K562 (cell line): ENCODE results near the gene PREB. TPM values are rescaled to one million over a fixed set of nuclear protein-coding genes. Genes with fewer than 3 reads are reported as not detected.

Source experiments
- ATAC-seq: fragments of 200-7000 bp; cut with Tn5 transposase; 3 replicates; pipeline ENCODE4 v1.9.1; 2020; ENCODE audit warnings: moderate library complexity
- BruUV-seq: library from RNA; stranded (reverse); fragments of 400-500 nt; replicated peaks from 2 replicates; lab custom pipeline; 2021; lab: Mats Ljungman, UMichigan
- CTCF ChIA-PET: fragments of 300-600 bp; formaldehyde crosslinking; extraction: SDS; loops from one replicate; lab custom pipeline; 2021; ENCODE audit warnings: low intra/inter-chr PET ratio; lab: Yijun Ruan, JAX
- POLR2A ChIA-PET: fragments of 300-600, 350-650 bp; sonication (Branson Sonifier 250); formaldehyde crosslinking; extraction: SDS; loops from one replicate; lab custom pipeline; 2021; ENCODE audit warnings: antibody characterized with exemption, inconsistent platforms; lab: Yijun Ruan, JAX
- DNase-seq, 4 experiments: peaks; one replicate each; pipeline versions ENCODE4 v3.0.0 to v3.0.0-alpha.2; 2011 to 2018; ENCODE audit warnings: low spot score in 3 of 4, mixed read lengths in 3 of 4; ENCODE audit errors: extremely low read depth in 1 of 4
- FAIRE-seq: peaks from 2 replicates; lab custom pipeline; 2011; peaks lifted over from hg19 to GRCh38; lab: Jason Lieb, UNC
- H2AFZ ChIP-seq: 2 replicates; pipeline ENCODE4 v1.6.0; 2011; ENCODE audit warnings: low read depth, low read length, control low read depth, inconsistent platforms
- H3K27ac ChIP-seq: fragments of 200-600 bp; 3 replicates; pipeline ENCODE4 v1.8.0; 2011; ENCODE audit warnings: low read depth, mild to moderate bottlenecking, control low read depth, inconsistent platforms, low read length, moderate library complexity, mixed read lengths; ENCODE audit errors: extremely low read depth
- H3K27me3 ChIP-seq, 2 experiments: fragments of 300-600 bp in 1 of 2; 2 replicates in 1 of 2; 3 replicates in 1 of 2; pipeline versions ENCODE4 v1.6.0 to v1.8.0; 2011; ENCODE audit warnings: inconsistent platforms in 2 of 2, low read length in 2 of 2, mild to moderate bottlenecking in 1 of 2, mixed read lengths in 1 of 2, moderate library complexity in 1 of 2; ENCODE audit not compliant: control insufficient read depth in 2 of 2, insufficient read depth in 2 of 2
- H3K36me3 ChIP-seq: fragments of 300-600 bp; 3 replicates; pipeline ENCODE4 v1.8.0; 2011; ENCODE audit warnings: mild to moderate bottlenecking, low read length, inconsistent platforms; ENCODE audit not compliant: control insufficient read depth, insufficient read depth
- H3K4me1 ChIP-seq, 2 experiments: fragments of 200-600 bp in 1 of 2; replicated peaks in 1 of 2; 2 replicates in 1 of 2; 3 replicates in 1 of 2; pipeline versions ENCODE4 v1.5.1 to v1.8.0; 2011; ENCODE audit warnings: inconsistent platforms in 2 of 2, low read length in 2 of 2, mild to moderate bottlenecking in 1 of 2, mixed read lengths in 1 of 2, moderate library complexity in 1 of 2; ENCODE audit not compliant: control insufficient read depth in 2 of 2, insufficient read depth in 2 of 2
- H3K4me2 ChIP-seq: 2 replicates; pipeline ENCODE4 v1.6.1; 2011; ENCODE audit warnings: low read length, control low read depth, inconsistent platforms, mixed read lengths; ENCODE audit not compliant: insufficient read depth
- H3K4me3 ChIP-seq: fragments of 200-600 bp; sonication (generic), shearing (Covaris generic); 2 replicates; pipeline ENCODE4 v1.5.1; 2016; ENCODE audit warnings: control low read depth, inconsistent platforms
- H3K79me2 ChIP-seq: fragments of 200-600 bp; 3 replicates; pipeline ENCODE4 v1.8.0; 2011; ENCODE audit warnings: low read length, inconsistent platforms; ENCODE audit not compliant: control insufficient read depth, insufficient read depth
- H3K9ac ChIP-seq, 2 experiments: 2 replicates each; pipeline versions ENCODE4 v1.6.0 to v1.6.1; 2011; ENCODE audit warnings: low read depth in 2 of 2, low read length in 2 of 2, control low read depth in 1 of 2, inconsistent platforms in 1 of 2, mild to moderate bottlenecking in 1 of 2, mixed read lengths in 1 of 2; ENCODE audit not compliant: insufficient read depth in 1 of 2
- H3K9me1 ChIP-seq: one replicate; pipeline ENCODE4 v1.6.0; 2011; ENCODE audit warnings: inconsistent platforms, mild to moderate bottlenecking, low read length, moderate library complexity; ENCODE audit not compliant: control insufficient read depth, insufficient read depth
- H3K9me3 ChIP-seq: replicated peaks from 2 replicates; pipeline ENCODE4 v1.5.1; 2011; ENCODE audit warnings: low read depth, low read length, inconsistent platforms; ENCODE audit not compliant: control insufficient read depth, insufficient read depth
- H4K20me1 ChIP-seq: replicated peaks from 2 replicates; pipeline ENCODE4 v1.6.1; 2011; ENCODE audit warnings: low read length, inconsistent platforms, mixed read lengths; ENCODE audit not compliant: control insufficient read depth, insufficient read depth
- CREM ChIP-seq: IDR thresholded peaks from 2 replicates; pipeline ENCODE4 v1.6.1; 2014; ENCODE audit warnings: antibody characterized with exemption, low read depth
- HNRNPL ChIP-seq: fragments of 200-400 bp; formaldehyde crosslinking; IDR thresholded peaks from 2 replicates; pipeline ENCODE4 v1.6.1; 2017; ENCODE audit warnings: low read depth, mild to moderate bottlenecking, low read length
- JUND ChIP-seq, 2 experiments: IDR thresholded peaks; 2 replicates in 1 of 2; 3 replicates in 1 of 2; pipeline ENCODE4 v1.6.1; 2011; ENCODE audit warnings: borderline replicate concordance in 2 of 2, low read depth in 2 of 2, low read length in 2 of 2, improper control_type of control experiment in 1 of 2, missing biosample characterization in 1 of 2, missing genetic modification characterization in 1 of 2, missing genetic modification reagents in 1 of 2
- MTA3 ChIP-seq: fragments of 450-650 bp; formaldehyde crosslinking; IDR thresholded peaks from 2 replicates; pipeline ENCODE4 v1.6.1; 2017; ENCODE audit warnings: mild to moderate bottlenecking, borderline replicate concordance
- OTX1 ChIP-seq: fragments of 450-650 bp; formaldehyde crosslinking; IDR thresholded peaks from 2 replicates; pipeline ENCODE4 v1.4.0; 2022; ENCODE audit warnings: mild to moderate bottlenecking
- PCBP1 ChIP-seq: fragments of 200-400 bp; formaldehyde crosslinking; IDR thresholded peaks from 2 replicates; pipeline ENCODE4 v1.6.1; 2018; ENCODE audit warnings: mild to moderate bottlenecking, low read depth, low read length; ENCODE audit not compliant: poor library complexity, severe bottlenecking
- RBFOX2 ChIP-seq: fragments of 200-400 bp; formaldehyde crosslinking; IDR thresholded peaks from 2 replicates; pipeline ENCODE4 v1.6.1; 2017; ENCODE audit warnings: low read depth, mild to moderate bottlenecking, low read length, moderate library complexity
- RCOR1 ChIP-seq, 2 experiments: IDR thresholded peaks; 2 replicates each; pipeline ENCODE4 v1.6.1; 2012; ENCODE audit warnings: low read depth in 2 of 2, low read length in 2 of 2, borderline replicate concordance in 1 of 2, improper control_type of control experiment in 1 of 2
- SAFB2 ChIP-seq: fragments of 200-400 bp; formaldehyde crosslinking; IDR thresholded peaks from 2 replicates; pipeline ENCODE4 v1.6.1; 2018; ENCODE audit warnings: borderline replicate concordance, low read length, low read depth, moderate library complexity; ENCODE audit not compliant: severe bottlenecking
- STAG1 ChIP-seq: sonication (generic); formaldehyde crosslinking; IDR thresholded peaks from 2 replicates; pipeline ENCODE4 v1.5.0; 2020; ENCODE audit warnings: missing genetic modification reagents, borderline replicate concordance
- TEAD1 ChIP-seq, 2 experiments: fragments of 450-650 bp in 1 of 2; sonication (generic) in 1 of 2; formaldehyde crosslinking; IDR thresholded peaks; 2 replicates each; pipeline versions ENCODE4 v1.4.0 to v1.8.0; 2020 to 2022; ENCODE audit warnings: mild to moderate bottlenecking in 2 of 2, missing genetic modification reagents in 1 of 2
- YY1 ChIP-seq, 3 experiments: IDR thresholded peaks; 2 replicates each; pipeline ENCODE4 v1.6.1; 2011; ENCODE audit warnings: low read length in 2 of 3, mild to moderate bottlenecking in 2 of 3, moderate library complexity in 2 of 3, borderline replicate concordance in 1 of 3, control low read depth in 1 of 3, low read depth in 1 of 3; ENCODE audit not compliant: insufficient read depth in 3 of 3, insufficient replicate concordance in 2 of 3, control insufficient read depth in 1 of 3, insufficient read length in 1 of 3; ENCODE audit errors: extremely low read depth in 1 of 3
- ZNF121 ChIP-seq: sonication (generic); formaldehyde crosslinking; conservative IDR thresholded peaks from 2 replicates; pipeline ENCODE4 v1.8.0; 2022; ENCODE audit warnings: missing genetic modification reagents
- ZNF785 ChIP-seq: fragments of 250-450 bp; sonication (Bioruptor Pico); IDR thresholded peaks from 2 replicates; pipeline ENCODE4 v1.4.0; 2020; ENCODE audit warnings: mild to moderate bottlenecking
- WGBS: fragments of 100-300 bp; shearing (Covaris generic); methylation state at CpG from one replicate; pipeline ENCODE4 v1.1.6; 2016; ENCODE audit warnings: low coverage, mixed read lengths; ENCODE audit not compliant: insufficient coverage; ENCODE audit errors: missing lambda C conversion rate; 5-methylcytosine and 5-hydroxymethylcytosine counted together
- in situ Hi-C: fragments of 300-500 bp; cut with MboI; formaldehyde crosslinking; loops from 4 replicates; pipeline ENCODE4 v1.15.0; 2018; ENCODE audit warnings: inconsistent platforms, mixed read lengths
- intact Hi-C: fragments of 100-400 bp; cut with micrococcal nuclease; formaldehyde crosslinking; loops from 2 replicates; pipeline ENCODE4 v1.14.2; 2022
- polyA plus RNA-seq, 8 experiments: library from polyadenylated mRNA; depleted of rRNA in 4 of 8; stranded (reverse) in 5 of 8; unstranded in 3 of 8; fragments of >200 nt; fragmentation: Nextera tagmentation in 2 of 8; fragmentation: Illumina TruSeq in 1 of 8; extraction: Ambion mirVana in 2 of 8; extraction: Trizol in 1 of 8; gene quantifications; 2 replicates each; pipeline versions ENCODE4 v1.2.1 to v1.2.3, GENCODE V29; 2011 to 2014; ENCODE audit warnings: inconsistent platforms in 1 of 8, missing spikeins in 1 of 8
- total RNA-seq, 7 experiments: library from RNA; depleted of rRNA in 6 of 7; stranded (reverse); fragments of >200 nt in 6 of 7; fragmentation: Illumina TruSeq in 2 of 7; extraction: Trizol in 2 of 7; gene quantifications; 2 replicates each; pipeline versions ENCODE4 v1.2.1 to v1.2.3, GENCODE V29; 2011 to 2021; ENCODE audit warnings: low replicate concordance in 1 of 7
- TF ChIP-seq, protein P1 (sequence below): IDR thresholded peaks from 2 replicates; pipeline ENCODE4 v1.6.1; 2012; ENCODE audit warnings: low read depth, low read length, improper control_type of control experiment, borderline replicate concordance
- TF ChIP-seq, protein P2 (sequence below): sonication (generic); formaldehyde crosslinking; IDR thresholded peaks from 2 replicates; pipeline ENCODE4 v1.8.1; 2023; ENCODE audit warnings: mild to moderate bottlenecking, missing genetic modification reagents

Gene PREB
- total and polyA plus RNA-seq, 9 of the 15 experiments (the other 6 are each of a cell fraction or from before 2014, with no cell fraction given) = 35.1 to 84.2 (median 67.2) TPM

DNA sequence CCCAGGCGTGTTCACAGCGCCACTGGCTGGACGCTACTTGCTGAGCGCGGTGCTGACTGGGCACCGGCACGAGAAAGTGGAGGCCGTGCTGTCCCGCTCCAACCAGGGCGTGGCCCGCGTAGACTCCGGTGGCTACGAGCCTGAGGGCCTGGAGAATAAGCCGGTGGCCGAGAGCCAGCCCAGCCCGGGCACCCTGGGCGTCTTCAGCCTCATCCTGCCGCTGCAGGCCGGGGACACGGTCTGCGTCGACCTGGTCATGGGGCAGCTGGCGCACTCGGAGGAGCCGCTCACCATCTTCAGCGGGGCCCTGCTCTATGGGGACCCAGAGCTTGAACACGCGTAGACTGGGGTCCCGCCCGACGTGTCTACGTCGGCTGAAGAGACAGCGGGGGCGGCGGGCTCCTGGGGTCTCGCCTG, 48.8 kb downstream of the PREB start:
- H3K79me2 ChIP-seq = peaks cover 10% of the 10 kb centered on the region; the same call in 1 of the 3 replicates
- H3K4me2 ChIP-seq = peak overlapping the region; percentile 69
- 21% methylated on average over 20 of the region's 38 CpGs for WGBS
- peak overlapping the region; percentile 56 for H2AFZ ChIP-seq
- H3K27ac ChIP-seq = peak overlapping the region; percentile 85
- peak overlapping the region; percentile 81 to 95 for H3K9ac ChIP-seq
- intact Hi-C loops = loop anchor here (1.0 to 2.0 kb wide), 2 partner anchors 65 to 125 kb away; no protein-coding TSS in a partner anchor
- peaks cover 1% of the 10 kb centered on the region for H3K9me1 ChIP-seq
- DNase-seq (peak; percentile 53 to 67 (median 55)), FAIRE-seq (no peak), ATAC-seq (peak; percentile 29)
- in situ Hi-C loops = loop anchor here (5.0 kb wide), 1 partner anchor 123 kb away; no protein-coding TSS in a partner anchor
- H3K4me1 ChIP-seq = peaks cover 53 to 70% of the 10 kb centered on the region in 2 experiments
- no peaks in the 10 kb centered on the region for H3K36me3 ChIP-seq
- H3K27me3 ChIP-seq = no peaks in the 10 kb centered on the region
- H3K9me3 ChIP-seq = no peaks in the 10 kb centered on the region
- H4K20me1 ChIP-seq = no peaks in the 10 kb centered on the region
- ChIA-PET POLR2A (interaction anchor here (0.6 to 1.7 kb wide), 5 partner anchors 9 to 294 kb away, joined by 3 to 4 read pairs (median 4); no protein-coding TSS in a partner anchor), CTCF (interaction anchor here (1.1 to 2.5 kb wide), 4 partner anchors 70 to 218 kb away, joined by 3 to 22 read pairs (median 6); no protein-coding TSS in a partner anchor)
- peak overlapping the region; percentile 57 for H3K4me3 ChIP-seq
- no TSS peak for BruUV-seq
- TF ChIP-seq STAG1 (CRISPR knock-in tag) (peak; percentile 48; the same call in 1 of the 2 replicates), TEAD1 (CRISPR knock-in tag; IDR thresholded peaks at IDR 0.05) (peak in 1 of 2 experiments; percentile 22; a peak in 2 of 4 replicates), ZNF121 (CRISPR knock-in tag) (no peak), YY1 (IDR thresholded peaks at IDR 0.05; ENCODE audit: borderline replicate concordance in 1 of 3, control insufficient read depth in 1 of 3, extremely low read depth in 1 of 3, insufficient read depth in 3 of 3, insufficient read length in 1 of 3, insufficient replicate concordance in 2 of 3, low read depth in 1 of 3, low read length in 2 of 3) (peak in 1 of 3 experiments; percentile 25), RCOR1 (IDR thresholded peaks at IDR 0.05; ENCODE audit: borderline replicate concordance in 1 of 2, low read depth in 2 of 2, low read length in 2 of 2) (peak in 1 of 2 experiments; percentile 44; a peak in 1 of 4 replicates), JUND (IDR thresholded peaks at IDR 0.05; ENCODE audit: borderline replicate concordance, low read depth, low read length) (0 out of 2 replicates have a peak, but pooled peaks have one; percentile 23), JUND (tag; IDR thresholded peaks at IDR 0.05; ENCODE audit: borderline replicate concordance, low read depth, low read length) (no peak), PCBP1 (peak; percentile 22), SAFB2 (no peak), ZNF785 (CRISPR knock-in tag) (no peak), MTA3 (peak; percentile 20; the same call in 1 of the 2 replicates), HNRNPL (0 out of 2 replicates have a peak, but pooled peaks have one; percentile 63), CREM (peak; percentile 28; the same call in 1 of the 2 replicates), OTX1 (0 out of 2 replicates have a peak, but pooled peaks have one; percentile 6), RBFOX2 (no peak)
- TF ChIP-seq, protein P1, sequence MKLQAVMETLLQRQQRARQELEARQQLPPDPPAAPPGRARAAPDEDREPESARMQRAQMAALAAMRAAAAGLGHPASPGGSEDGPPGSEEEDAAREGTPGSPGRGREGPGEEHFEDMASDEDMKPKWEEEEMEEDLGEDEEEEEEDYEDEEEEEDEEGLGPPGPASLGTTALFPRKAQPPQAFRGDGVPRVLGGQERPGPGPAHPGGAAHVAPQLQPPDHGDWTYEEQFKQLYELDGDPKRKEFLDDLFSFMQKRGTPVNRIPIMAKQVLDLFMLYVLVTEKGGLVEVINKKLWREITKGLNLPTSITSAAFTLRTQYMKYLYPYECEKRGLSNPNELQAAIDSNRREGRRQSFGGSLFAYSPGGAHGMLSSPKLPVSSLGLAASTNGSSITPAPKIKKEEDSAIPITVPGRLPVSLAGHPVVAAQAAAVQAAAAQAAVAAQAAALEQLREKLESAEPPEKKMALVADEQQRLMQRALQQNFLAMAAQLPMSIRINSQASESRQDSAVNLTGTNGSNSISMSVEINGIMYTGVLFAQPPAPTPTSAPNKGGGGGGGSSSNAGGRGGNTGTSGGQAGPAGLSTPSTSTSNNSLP = no peak
- TF ChIP-seq, protein P2, sequence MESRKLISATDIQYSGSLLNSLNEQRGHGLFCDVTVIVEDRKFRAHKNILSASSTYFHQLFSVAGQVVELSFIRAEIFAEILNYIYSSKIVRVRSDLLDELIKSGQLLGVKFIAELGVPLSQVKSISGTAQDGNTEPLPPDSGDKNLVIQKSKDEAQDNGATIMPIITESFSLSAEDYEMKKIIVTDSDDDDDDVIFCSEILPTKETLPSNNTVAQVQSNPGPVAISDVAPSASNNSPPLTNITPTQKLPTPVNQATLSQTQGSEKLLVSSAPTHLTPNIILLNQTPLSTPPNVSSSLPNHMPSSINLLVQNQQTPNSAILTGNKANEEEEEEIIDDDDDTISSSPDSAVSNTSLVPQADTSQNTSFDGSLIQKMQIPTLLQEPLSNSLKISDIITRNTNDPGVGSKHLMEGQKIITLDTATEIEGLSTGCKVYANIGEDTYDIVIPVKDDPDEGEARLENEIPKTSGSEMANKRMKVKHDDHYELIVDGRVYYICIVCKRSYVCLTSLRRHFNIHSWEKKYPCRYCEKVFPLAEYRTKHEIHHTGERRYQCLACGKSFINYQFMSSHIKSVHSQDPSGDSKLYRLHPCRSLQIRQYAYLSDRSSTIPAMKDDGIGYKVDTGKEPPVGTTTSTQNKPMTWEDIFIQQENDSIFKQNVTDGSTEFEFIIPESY (CRISPR knock-in tag) = peak; percentile 82
